HG03439 (cell line): Measurements from ENCODE around the gene DECR2.
"Not testable (repeated sequence)": the region's sequence is repeated elsewhere in the genome, so short reads cannot be mapped to it uniquely, and the experiment has no call there.

ENCODE experiments used
- ATAC-seq: cut with Tn5 transposase; IDR thresholded peaks from one replicate; pipeline ENCODE4 v1.9.1; 2021; ENCODE audit warnings: mild to moderate bottlenecking, moderate library complexity; ENCODE audit not compliant: unreplicated experiment

The DECR2 gene

GRCh38 chr16:366476-366875, 35.2 kb upstream of the DECR2 start:
- no peak for ATAC-seq

GRCh38 chr16:367333-367903, 34.3 kb upstream of the DECR2 start:
- no peak for ATAC-seq

- no peak for ATAC-seq
Observed at GRCh38 chr16:368388-369158, 33.1 kb upstream of the DECR2 start.

GRCh38 chr16:369275-369865, 32.3 kb upstream of the DECR2 start:
- ATAC-seq, result no peak

GRCh38 chr16:369866-370436, 31.7 kb upstream of the DECR2 start:
- ATAC-seq, result no peak

GRCh38 chr16:370443-370842, 31.2 kb upstream of the DECR2 start, which contains the start of gene MRPL28:
Gene MRPL28 (minus strand): TSS chr16:370538. CDS start chr16:370218, 320 bp downstream.
- peak; percentile 65 for ATAC-seq

- ATAC-seq, result no peak
Observed at GRCh38 chr16:370979-371514, 30.6 kb upstream of the DECR2 start.

GRCh38 chr16:371515-372301, 30.0 kb upstream of the DECR2 start:
- ATAC-seq, result no peak

GRCh38 chr16:372302-372983, 29.2 kb upstream of the DECR2 start:
- ATAC-seq, result no peak

GRCh38 chr16:373020-373598, 28.6 kb upstream of the DECR2 start:
- no peak for ATAC-seq

- no peak for ATAC-seq
Observed at GRCh38 chr16:373848-374615, 27.7 kb upstream of the DECR2 start.

GRCh38 chr16:374616-374926, 27.1 kb upstream of the DECR2 start:
- ATAC-seq, result no peak

GRCh38 chr16:375212-375611, 26.5 kb upstream of the DECR2 start:
- ATAC-seq, result no peak

- ATAC-seq, result no peak
Observed at GRCh38 chr16:375927-376816, 25.5 kb upstream of the DECR2 start.

- ATAC-seq, result no peak
Observed at GRCh38 chr16:376817-377418, 24.8 kb upstream of the DECR2 start.

- no peak for ATAC-seq
Observed at GRCh38 chr16:377419-377951, 24.2 kb upstream of the DECR2 start.

- not testable (repeated sequence) for ATAC-seq
Observed at GRCh38 chr16:378113-378820, 23.4 kb upstream of the DECR2 start.
